SK-N-SH treated with all-trans-retinoic acid at 6 μM for 48 hours (cell line): ENCODE data around the gene SLC17A4.

ENCODE experiments used
- ATAC-seq: fragments of 200-7000 bp; cut with Tn5 transposase; 3 replicates; pipeline ENCODE4 v1.9.1; 2020; ENCODE audit warnings: mild to moderate bottlenecking, moderate library complexity
- ARNTL ChIP-seq: fragments of 450-650 bp; formaldehyde crosslinking; IDR thresholded peaks from 2 replicates; pipeline ENCODE4 v1.5.0; 2020; ENCODE audit warnings: low read depth, mild to moderate bottlenecking, moderate library complexity, borderline replicate concordance
- BACH2 ChIP-seq: fragments of 250-450 bp; sonication (Bioruptor Pico); IDR thresholded peaks from 2 replicates; pipeline ENCODE4 v1.9.0; 2021; ENCODE audit warnings: mild to moderate bottlenecking, borderline replicate concordance
- CSDC2 ChIP-seq: fragments of 250-450 bp; sonication (Bioruptor Pico); IDR thresholded peaks from 2 replicates; pipeline ENCODE4 v1.5.0; 2020; ENCODE audit warnings: mild to moderate bottlenecking, moderate library complexity
- ESRRG ChIP-seq: fragments of 250-450 bp; sonication (Bioruptor Pico); IDR thresholded peaks from 2 replicates; pipeline ENCODE4 v1.6.1; 2021; ENCODE audit warnings: mild to moderate bottlenecking
- GLIS3 ChIP-seq: fragments of 250-450 bp; sonication (Bioruptor Pico); IDR thresholded peaks from 2 replicates; pipeline ENCODE4 v1.5.0; 2020; ENCODE audit warnings: mild to moderate bottlenecking, moderate library complexity
- ISL1 ChIP-seq: fragments of 250-450 bp; sonication (Bioruptor Pico); IDR thresholded peaks from 2 replicates; pipeline ENCODE4 v2.1.2; 2022; ENCODE audit warnings: mild to moderate bottlenecking, moderate library complexity
- OSR1 ChIP-seq: fragments of 250-450 bp; sonication (Bioruptor Pico); IDR thresholded peaks from 2 replicates; pipeline ENCODE4 v1.8.0; 2022; ENCODE audit warnings: moderate library complexity, mild to moderate bottlenecking, inconsistent platforms
- PPARA ChIP-seq: fragments of 250-450 bp; sonication (Bioruptor Pico); IDR thresholded peaks from 2 replicates; pipeline ENCODE4 v1.5.0; 2020; ENCODE audit warnings: mild to moderate bottlenecking, borderline replicate concordance
- RARB ChIP-seq: fragments of 250-450 bp; sonication (Bioruptor Pico); IDR thresholded peaks from 2 replicates; pipeline ENCODE4 v1.8.0; 2021; ENCODE audit warnings: mild to moderate bottlenecking, moderate library complexity
- SNAI2 ChIP-seq: fragments of 250-450 bp; sonication (Bioruptor Pico); IDR thresholded peaks from 2 replicates; pipeline ENCODE4 v1.5.0; 2020; ENCODE audit warnings: mild to moderate bottlenecking, moderate library complexity
- TCF4 ChIP-seq: fragments of 250-450 bp; sonication (Bioruptor Pico); IDR thresholded peaks from 2 replicates; pipeline ENCODE4 v1.8.0; 2021; ENCODE audit warnings: mild to moderate bottlenecking, moderate library complexity, borderline replicate concordance
- TOX ChIP-seq: fragments of 250-450 bp; sonication (Bioruptor Pico); IDR thresholded peaks from 2 replicates; pipeline ENCODE4 v1.8.0; 2021; ENCODE audit warnings: mild to moderate bottlenecking, moderate library complexity, borderline replicate concordance
- ZC3H10 ChIP-seq: fragments of 250-450 bp; sonication (Bioruptor Pico); IDR thresholded peaks from 2 replicates; pipeline ENCODE4 v1.5.1; 2021; ENCODE audit warnings: mild to moderate bottlenecking, moderate library complexity
- ZFP3 ChIP-seq: fragments of 250-450 bp; sonication (Bioruptor Pico); IDR thresholded peaks from 2 replicates; pipeline ENCODE4 v1.5.0; 2020; ENCODE audit warnings: mild to moderate bottlenecking, moderate library complexity
- ZFP30 ChIP-seq: fragments of 450-650 bp; formaldehyde crosslinking; IDR thresholded peaks from 2 replicates; pipeline ENCODE4 v1.5.0; 2022; ENCODE audit warnings: mild to moderate bottlenecking, moderate library complexity
- ZNF565 ChIP-seq: fragments of 450-650 bp; formaldehyde crosslinking; conservative IDR thresholded peaks from 2 replicates; pipeline ENCODE4 v1.5.0; 2020; ENCODE audit warnings: low read depth, mild to moderate bottlenecking, moderate library complexity
- ZNF70 ChIP-seq: fragments of 450-650 bp; formaldehyde crosslinking; IDR thresholded peaks from 2 replicates; pipeline ENCODE4 v1.5.0; 2020; ENCODE audit warnings: mild to moderate bottlenecking, moderate library complexity
- ZNF8 ChIP-seq: fragments of 450-650 bp; formaldehyde crosslinking; IDR thresholded peaks from 2 replicates; pipeline ENCODE4 v1.5.0; 2020; ENCODE audit warnings: mild to moderate bottlenecking, moderate library complexity
- TF ChIP-seq, protein P1 (sequence below): fragments of 250-450 bp; sonication (Bioruptor Pico); IDR thresholded peaks from 2 replicates; pipeline ENCODE4 v1.5.0; 2020; ENCODE audit warnings: mild to moderate bottlenecking, moderate library complexity
- TF ChIP-seq, protein P2 (sequence below): fragments of 250-450 bp; sonication (Bioruptor Pico); IDR thresholded peaks from 2 replicates; pipeline ENCODE4 v1.5.1; 2021; ENCODE audit warnings: mild to moderate bottlenecking, moderate library complexity
- TF ChIP-seq, protein P3 (sequence below): fragments of 250-450 bp; sonication (Bioruptor Pico); IDR thresholded peaks from 2 replicates; pipeline ENCODE4 v1.8.0; 2021; ENCODE audit warnings: low read depth, mild to moderate bottlenecking, moderate library complexity, borderline replicate concordance
- TF ChIP-seq, protein P4 (sequence below): fragments of 250-450 bp; sonication (Bioruptor Pico); IDR thresholded peaks from 2 replicates; pipeline ENCODE4 v1.5.1; 2020; ENCODE audit warnings: low read depth, mild to moderate bottlenecking, moderate library complexity

Gene SLC17A4

DNA sequence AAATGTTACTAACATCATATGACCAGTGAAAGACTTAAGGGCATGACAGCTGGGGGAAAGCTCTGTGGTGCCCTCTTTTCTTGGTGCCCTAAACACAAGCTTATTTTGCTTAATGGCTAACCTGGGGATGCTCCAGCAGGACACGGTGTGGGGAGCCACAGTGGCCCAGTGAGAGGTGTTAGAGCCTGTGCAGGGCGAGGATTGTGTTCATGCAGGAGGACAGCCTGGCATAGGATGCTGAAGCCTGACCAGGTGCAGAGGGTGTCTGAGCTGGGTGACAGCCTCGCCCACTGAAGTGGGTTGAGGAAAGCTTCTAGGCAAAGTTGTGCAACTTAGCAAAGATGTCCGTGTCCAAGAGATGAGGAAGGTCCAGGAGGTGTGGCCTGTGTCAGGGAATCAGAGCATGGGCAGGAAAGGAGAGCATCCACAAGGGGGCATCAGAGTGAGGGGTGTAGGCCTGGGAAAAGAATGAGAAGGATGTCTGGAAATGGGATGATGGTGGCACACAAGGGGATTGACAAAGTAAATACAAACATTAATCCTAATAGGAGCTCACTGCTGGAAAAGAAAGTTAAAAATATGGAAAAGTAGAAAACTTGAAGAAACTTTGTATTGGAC is 33.9 kb downstream of the SLC17A4 start:
- no peak for TF ChIP-seq ZNF565 (CRISPR knock-in tag)
- no peak for TF ChIP-seq ZC3H10 (CRISPR knock-in tag)
- no peak for TF ChIP-seq RARB (CRISPR knock-in tag)
- no peak for TF ChIP-seq ZNF70 (CRISPR knock-in tag)
- TF ChIP-seq, protein P1, sequence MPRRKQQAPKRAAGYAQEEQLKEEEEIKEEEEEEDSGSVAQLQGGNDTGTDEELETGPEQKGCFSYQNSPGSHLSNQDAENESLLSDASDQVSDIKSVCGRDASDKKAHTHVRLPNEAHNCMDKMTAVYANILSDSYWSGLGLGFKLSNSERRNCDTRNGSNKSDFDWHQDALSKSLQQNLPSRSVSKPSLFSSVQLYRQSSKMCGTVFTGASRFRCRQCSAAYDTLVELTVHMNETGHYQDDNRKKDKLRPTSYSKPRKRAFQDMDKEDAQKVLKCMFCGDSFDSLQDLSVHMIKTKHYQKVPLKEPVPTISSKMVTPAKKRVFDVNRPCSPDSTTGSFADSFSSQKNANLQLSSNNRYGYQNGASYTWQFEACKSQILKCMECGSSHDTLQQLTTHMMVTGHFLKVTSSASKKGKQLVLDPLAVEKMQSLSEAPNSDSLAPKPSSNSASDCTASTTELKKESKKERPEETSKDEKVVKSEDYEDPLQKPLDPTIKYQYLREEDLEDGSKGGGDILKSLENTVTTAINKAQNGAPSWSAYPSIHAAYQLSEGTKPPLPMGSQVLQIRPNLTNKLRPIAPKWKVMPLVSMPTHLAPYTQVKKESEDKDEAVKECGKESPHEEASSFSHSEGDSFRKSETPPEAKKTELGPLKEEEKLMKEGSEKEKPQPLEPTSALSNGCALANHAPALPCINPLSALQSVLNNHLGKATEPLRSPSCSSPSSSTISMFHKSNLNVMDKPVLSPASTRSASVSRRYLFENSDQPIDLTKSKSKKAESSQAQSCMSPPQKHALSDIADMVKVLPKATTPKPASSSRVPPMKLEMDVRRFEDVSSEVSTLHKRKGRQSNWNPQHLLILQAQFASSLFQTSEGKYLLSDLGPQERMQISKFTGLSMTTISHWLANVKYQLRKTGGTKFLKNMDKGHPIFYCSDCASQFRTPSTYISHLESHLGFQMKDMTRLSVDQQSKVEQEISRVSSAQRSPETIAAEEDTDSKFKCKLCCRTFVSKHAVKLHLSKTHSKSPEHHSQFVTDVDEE = no peak
- no peak for TF ChIP-seq ZFP3
- no peak for TF ChIP-seq OSR1 (CRISPR knock-in tag)
- TF ChIP-seq TCF4 (CRISPR knock-in tag) = no peak
- no peak for TF ChIP-seq ZNF8 (CRISPR knock-in tag)
- TF ChIP-seq CSDC2 (CRISPR knock-in tag) = no peak
- TF ChIP-seq PPARA (CRISPR knock-in tag) = no peak
- TF ChIP-seq ARNTL = no peak
- no peak for TF ChIP-seq ESRRG (CRISPR knock-in tag)
- TF ChIP-seq ISL1 = no peak
- TF ChIP-seq TOX (CRISPR knock-in tag) = no peak
- TF ChIP-seq, protein P2, sequence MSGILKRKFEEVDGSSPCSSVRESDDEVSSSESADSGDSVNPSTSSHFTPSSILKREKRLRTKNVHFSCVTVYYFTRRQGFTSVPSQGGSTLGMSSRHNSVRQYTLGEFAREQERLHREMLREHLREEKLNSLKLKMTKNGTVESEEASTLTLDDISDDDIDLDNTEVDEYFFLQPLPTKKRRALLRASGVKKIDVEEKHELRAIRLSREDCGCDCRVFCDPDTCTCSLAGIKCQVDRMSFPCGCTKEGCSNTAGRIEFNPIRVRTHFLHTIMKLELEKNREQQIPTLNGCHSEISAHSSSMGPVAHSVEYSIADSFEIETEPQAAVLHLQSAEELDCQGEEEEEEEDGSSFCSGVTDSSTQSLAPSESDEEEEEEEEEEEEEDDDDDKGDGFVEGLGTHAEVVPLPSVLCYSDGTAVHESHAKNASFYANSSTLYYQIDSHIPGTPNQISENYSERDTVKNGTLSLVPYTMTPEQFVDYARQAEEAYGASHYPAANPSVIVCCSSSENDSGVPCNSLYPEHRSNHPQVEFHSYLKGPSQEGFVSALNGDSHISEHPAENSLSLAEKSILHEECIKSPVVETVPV (CRISPR knock-in tag) = no peak
- TF ChIP-seq GLIS3 = no peak
- peak; percentile 89 for ATAC-seq

DNA sequence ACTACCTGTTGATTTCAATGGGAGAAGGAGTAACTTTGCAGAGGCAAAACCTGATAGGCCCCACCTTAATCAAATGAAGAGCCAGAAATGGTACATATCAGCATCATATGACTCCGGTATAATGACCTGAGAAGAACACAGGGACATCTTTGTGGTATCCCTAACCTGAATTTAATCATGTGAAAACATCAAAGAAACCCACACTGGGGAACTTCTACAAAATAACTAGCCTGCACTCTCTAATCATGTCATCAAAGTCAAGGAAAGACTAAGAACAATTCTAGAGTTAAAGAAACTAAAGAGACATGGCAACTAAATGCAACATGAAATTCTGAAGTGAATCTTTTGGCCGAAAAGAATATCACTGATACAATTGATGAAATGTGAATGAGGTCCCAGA is 34.9 kb downstream of the SLC17A4 start:
- TF ChIP-seq BACH2 (CRISPR knock-in tag) (no peak), GLIS3 (no peak), ZNF70 (CRISPR knock-in tag) (no peak), ISL1 (no peak), ARNTL (no peak), TCF4 (CRISPR knock-in tag) (no peak), ZFP3 (no peak), ESRRG (CRISPR knock-in tag) (no peak), ZNF8 (CRISPR knock-in tag) (no peak)
- TF ChIP-seq, protein P3, sequence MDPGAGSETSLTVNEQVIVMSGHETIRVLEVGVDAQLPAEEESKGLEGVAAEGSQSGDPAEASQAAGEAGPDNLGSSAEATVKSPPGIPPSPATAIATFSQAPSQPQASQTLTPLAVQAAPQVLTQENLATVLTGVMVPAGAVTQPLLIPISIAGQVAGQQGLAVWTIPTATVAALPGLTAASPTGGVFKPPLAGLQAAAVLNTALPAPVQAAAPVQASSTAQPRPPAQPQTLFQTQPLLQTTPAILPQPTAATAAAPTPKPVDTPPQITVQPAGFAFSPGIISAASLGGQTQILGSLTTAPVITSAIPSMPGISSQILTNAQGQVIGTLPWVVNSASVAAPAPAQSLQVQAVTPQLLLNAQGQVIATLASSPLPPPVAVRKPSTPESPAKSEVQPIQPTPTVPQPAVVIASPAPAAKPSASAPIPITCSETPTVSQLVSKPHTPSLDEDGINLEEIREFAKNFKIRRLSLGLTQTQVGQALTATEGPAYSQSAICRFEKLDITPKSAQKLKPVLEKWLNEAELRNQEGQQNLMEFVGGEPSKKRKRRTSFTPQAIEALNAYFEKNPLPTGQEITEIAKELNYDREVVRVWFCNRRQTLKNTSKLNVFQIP (CRISPR knock-in tag) = no peak
- TF ChIP-seq, protein P4, sequence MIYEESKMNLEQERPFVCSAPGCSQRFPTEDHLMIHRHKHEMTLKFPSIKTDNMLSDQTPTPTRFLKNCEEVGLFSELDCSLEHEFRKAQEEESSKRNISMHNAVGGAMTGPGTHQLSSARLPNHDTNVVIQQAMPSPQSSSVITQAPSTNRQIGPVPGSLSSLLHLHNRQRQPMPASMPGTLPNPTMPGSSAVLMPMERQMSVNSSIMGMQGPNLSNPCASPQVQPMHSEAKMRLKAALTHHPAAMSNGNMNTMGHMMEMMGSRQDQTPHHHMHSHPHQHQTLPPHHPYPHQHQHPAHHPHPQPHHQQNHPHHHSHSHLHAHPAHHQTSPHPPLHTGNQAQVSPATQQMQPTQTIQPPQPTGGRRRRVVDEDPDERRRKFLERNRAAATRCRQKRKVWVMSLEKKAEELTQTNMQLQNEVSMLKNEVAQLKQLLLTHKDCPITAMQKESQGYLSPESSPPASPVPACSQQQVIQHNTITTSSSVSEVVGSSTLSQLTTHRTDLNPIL (CRISPR knock-in tag) = no peak
- TF ChIP-seq, protein P2 (CRISPR knock-in tag) = no peak
- no peak for ATAC-seq

DNA sequence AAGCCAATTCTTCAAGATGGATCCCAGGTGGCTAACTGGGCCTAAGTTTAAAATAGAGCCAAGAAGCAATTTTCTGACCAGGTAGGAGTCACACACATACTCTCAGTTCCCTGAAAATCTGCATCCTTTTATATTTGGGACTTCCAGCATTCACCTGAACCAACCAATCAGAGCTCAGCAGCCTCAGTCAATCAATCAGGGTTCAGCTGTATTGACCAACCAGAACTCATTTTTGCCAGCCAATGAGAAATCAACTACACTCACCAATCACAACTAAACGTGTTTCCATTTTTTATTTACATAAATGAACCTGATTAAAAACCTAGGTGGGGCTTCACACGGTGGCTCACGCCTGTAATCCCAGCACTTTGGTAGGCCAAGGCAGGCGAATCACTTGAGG is 37.5 kb downstream of the SLC17A4 start:
- TF ChIP-seq TCF4 (CRISPR knock-in tag) (no peak), ZFP30 (CRISPR knock-in tag) (no peak), CSDC2 (CRISPR knock-in tag) (no peak), PPARA (CRISPR knock-in tag) (no peak), RARB (CRISPR knock-in tag) (no peak), ZNF70 (CRISPR knock-in tag) (no peak), ARNTL (no peak), SNAI2 (CRISPR knock-in tag) (no peak), BACH2 (CRISPR knock-in tag) (no peak), ZFP3 (no peak), ZNF8 (CRISPR knock-in tag) (no peak), ZNF565 (CRISPR knock-in tag) (no peak), GLIS3 (no peak), ESRRG (CRISPR knock-in tag) (no peak), TOX (CRISPR knock-in tag) (no peak)
- TF ChIP-seq, protein P4 (CRISPR knock-in tag) = no peak
- TF ChIP-seq, protein P2 (CRISPR knock-in tag) = no peak
- TF ChIP-seq, protein P3 (CRISPR knock-in tag) = no peak
- no peak for ATAC-seq
